HPDE6-E6E7 (cell line): Measurements from ENCODE around the gene AS3MT.
"Not testable (repeated sequence)": the region's sequence is repeated elsewhere in the genome, so short reads cannot be mapped to it uniquely, and the experiment has no call there.

Experiments used
- DNase-seq: peaks from one replicate; pipeline ENCODE4 v3.0.0; 2011; ENCODE audit warnings: missing footprints; ENCODE audit errors: extremely low spot score

Gene AS3MT

DNA sequence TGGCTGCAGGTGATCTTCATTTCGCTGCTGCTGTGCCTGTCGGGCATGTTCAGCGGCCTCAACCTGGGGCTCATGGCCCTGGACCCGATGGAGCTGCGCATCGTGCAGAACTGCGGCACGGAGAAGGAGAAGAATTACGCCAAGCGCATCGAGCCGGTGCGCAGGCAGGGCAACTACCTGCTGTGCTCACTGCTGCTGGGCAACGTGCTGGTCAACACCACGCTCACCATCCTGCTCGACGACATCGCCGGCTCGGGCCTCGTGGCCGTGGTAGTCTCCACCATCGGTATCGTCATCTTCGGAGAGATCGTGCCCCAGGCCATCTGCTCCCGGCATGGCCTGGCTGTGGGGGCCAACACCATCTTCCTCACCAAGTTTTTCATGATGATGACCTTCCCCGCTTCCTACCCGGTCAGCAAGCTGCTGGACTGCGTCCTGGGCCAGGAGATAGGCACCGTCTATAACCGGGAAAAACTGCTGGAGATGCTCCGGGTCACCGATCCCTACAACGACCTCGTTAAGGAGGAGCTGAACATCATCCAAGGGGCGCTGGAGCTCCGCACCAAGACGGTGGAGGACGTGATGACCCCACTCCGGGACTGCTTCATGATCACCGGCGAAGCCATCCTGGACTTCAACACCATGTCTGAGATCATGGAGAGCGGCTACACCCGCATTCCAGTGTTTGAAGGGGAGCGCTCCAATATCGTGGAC is 50.1 kb downstream of the AS3MT start:
- no peak for DNase-seq

- DNase-seq, result no peak
Observed at GRCh38 chr10:102919992-102920739, 50.9 kb downstream of the AS3MT start.

DNA sequence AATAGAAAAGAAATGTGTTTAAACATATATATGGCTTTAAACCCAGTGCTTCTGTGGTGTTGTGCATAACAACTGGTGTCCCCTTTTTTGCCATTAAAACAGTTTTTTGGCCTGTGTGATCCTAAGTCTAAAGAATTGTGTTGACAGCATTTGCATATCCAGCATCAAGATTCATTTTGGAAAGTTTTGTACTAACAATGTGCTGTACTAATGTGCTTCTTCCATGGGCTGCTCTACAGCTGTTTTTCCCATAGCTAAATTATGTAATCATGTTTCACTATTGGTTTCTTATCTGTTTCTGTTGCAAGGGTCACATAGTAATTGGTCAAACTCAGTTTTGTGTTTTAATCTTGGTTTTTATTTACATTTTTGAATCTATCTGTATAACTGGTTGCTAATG is 54.3 kb downstream of the AS3MT start:
- no peak for DNase-seq

- DNase-seq, result no peak
Observed at GRCh38 chr10:102926842-102927241, 57.6 kb downstream of the AS3MT start.

DNA sequence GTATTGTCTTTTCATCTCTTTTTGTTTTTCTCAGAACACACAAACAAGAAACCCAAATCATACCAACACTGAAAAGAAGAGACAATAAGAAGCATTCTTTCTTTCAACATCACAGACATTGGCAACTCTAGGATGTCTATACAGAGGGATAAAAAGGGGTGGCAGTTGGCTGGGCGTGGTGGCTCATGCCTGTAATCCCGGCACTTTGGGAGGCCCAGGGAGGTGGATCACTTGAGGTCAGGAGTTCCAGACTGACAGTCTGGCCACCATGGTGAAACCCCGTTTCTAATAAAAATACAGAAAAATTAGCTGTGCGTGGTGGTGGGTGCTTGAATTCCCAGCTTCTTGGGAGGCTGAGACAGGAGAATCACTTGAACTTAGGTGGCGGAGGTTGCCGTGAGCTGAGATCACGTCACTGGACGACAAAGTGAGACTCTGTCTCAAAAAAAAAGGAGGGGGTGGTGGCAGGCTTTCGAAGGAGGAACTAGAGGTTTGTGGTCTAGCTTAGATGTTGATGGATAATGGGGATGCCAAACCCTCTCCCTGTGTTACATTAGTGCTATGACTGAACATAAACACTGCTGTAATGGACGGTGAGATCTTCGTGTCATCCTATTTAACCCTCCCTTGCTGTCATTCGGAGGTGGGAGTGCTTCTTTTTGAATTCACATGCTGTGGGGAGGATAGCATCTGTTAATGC is 58.2 kb downstream of the AS3MT start:
- DNase-seq, result no peak

DNA sequence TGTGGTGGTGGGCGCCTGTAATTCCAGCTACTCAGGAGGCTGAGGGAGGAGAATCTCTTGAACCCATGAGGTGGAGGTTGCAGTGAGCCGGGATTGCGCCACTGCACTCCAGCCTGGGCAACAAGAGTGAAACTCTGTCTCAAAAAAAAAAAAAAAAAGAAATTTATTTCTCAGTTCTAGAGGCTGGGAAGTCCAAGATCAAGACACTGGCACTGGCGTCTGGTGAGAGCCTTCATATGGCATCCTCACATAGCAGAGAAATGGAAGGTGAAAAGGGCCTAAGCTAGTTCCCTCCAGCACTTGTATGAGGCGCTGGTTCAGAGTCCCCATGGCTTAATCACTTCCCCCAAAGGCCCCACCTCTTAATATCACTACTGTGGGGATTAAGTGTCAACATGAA is 59.2 kb downstream of the AS3MT start:
- not testable (repeated sequence) for DNase-seq

DNA sequence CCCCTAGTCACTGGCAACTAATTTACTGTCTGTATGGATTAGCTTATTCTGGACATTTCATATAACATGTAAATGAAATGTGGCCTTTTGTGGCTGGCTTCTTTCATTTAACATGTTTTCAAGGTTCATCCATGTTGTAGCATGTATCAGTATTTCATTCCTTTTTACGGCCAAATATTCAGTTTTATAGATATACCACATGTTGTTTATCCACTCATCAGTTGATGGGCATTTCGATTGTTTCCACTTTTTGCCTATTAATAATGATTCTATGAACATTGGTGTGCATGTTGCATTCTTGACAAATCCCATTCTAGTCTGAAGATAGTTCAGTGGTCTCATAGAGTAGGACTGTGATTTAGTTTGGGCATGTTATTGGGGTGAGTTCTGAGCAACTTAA is 61.5 kb downstream of the AS3MT start:
- no peak for DNase-seq

- DNase-seq, result no peak
Observed at GRCh38 chr10:102931643-102932042, 62.4 kb downstream of the AS3MT start.

DNA sequence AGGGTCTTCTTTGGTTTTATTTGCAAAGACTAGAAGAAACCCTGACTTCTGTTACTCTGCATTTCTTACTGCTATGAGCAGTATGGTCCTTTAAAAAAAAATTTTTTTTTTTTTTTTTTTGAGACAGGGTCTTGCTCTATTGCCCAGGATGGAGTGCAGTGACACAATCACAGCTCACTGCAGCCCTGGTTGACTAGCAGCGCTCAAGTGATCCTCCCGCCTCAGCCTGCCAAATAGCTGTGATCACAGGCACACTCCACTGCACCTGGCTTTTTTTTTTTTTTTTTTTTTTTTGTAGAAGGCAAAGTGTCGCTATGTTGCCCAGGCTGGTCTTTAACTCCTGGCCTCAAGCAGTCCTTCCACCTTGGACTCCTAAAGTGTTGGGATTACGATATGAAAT is 66.2 kb downstream of the AS3MT start:
- DNase-seq, result no peak

DNA sequence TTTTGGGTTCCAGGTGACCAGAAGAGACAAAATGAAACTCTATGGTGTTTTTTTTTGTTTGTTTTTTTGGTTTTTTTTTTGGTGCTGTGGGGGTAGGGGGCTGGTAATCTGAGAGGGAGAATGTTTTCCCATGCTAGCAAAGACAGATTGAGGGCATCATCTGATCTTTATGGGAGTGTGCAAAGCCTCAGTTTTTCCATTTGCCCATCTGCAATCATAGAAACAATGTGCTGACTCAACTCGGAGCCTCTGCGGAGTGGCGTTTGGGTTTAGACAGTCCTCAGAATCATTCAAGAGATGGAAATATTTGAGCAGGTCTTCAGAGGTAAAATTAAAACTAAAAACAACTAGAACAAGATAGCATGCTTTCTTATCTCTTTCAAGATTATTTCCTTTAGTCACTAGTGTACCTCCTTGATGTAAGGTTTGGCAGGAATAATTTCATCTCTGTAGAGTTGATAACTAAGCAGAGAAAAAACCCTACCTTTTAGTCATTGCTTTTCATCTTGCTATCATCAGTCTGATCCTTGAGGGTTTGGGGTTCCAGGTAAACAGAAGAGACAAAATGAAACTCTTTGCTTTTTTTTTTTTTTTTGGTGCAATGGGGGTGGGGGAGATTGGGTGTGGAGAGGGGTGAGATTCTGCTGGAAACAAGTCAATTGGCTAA is 66.8 kb downstream of the AS3MT start:
- no peak for DNase-seq

GRCh38 chr10:102941401-102941800 is 72.1 kb downstream of the AS3MT start:
- DNase-seq, result no peak

GRCh38 chr10:102945449-102945848 is 76.2 kb downstream of the AS3MT start:
- no peak for DNase-seq

GRCh38 chr10:102945962-102946361 is 76.7 kb downstream of the AS3MT start:
- no peak for DNase-seq

- DNase-seq, result no peak
Observed at GRCh38 chr10:102946992-102947391, 77.7 kb downstream of the AS3MT start.

DNA sequence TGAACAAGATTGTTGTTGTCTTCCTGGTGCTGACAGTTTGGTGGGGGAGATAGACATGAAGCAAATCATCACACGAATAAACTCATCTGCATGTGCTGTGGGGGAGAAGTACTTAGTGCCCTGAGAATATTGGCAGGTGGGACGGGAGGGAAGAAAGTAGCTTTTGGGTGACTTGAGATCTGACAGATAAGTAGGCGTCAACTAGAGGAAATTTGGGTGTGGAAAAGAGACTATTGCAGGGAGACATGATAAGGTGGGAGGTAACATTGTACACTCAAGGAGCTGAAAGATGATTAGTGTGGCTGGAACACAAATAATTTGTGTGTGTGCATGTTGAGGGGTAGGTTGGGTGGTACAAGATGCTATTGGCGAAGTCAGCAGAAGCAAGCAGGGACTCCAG is 78.9 kb downstream of the AS3MT start:
- no peak for DNase-seq

DNA sequence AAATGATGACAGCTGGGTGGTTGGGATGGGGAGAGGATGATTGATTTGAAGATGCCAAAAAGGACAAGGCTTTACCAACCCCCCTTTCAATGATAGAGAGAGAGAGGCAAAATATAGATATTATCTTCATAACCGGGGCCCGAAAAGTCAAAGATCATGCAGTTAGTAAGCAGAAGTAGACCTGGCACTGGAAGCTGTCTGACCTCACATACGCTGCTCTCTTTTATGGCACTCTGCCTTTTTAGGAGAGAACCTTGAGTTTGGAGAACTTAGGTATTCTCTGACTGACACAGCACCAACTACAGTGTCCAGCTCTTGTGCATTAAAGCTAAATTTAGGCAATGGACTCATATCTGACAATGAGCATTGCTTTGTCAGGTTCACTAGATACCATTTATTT is 79.5 kb downstream of the AS3MT start:
- DNase-seq, result no peak

DNA sequence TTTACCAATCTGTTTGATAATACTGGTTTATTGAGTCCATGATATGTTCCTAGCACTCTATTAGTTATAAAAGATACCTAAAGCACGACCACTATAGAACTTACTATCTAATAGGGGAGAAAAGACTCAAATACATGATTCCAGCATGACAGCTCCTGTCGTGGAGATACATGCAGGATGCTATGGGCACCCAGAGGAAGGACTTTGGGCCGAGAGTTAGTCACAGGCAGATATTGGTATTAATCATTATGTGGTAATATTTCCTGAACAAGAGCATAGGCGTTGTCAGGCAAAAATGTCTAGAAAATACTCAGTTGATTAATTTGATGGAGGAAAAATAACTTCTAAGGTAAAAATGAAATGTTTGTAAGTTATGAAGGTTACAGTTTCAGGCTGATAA is 80.6 kb downstream of the AS3MT start:
- DNase-seq, result no peak

DNA sequence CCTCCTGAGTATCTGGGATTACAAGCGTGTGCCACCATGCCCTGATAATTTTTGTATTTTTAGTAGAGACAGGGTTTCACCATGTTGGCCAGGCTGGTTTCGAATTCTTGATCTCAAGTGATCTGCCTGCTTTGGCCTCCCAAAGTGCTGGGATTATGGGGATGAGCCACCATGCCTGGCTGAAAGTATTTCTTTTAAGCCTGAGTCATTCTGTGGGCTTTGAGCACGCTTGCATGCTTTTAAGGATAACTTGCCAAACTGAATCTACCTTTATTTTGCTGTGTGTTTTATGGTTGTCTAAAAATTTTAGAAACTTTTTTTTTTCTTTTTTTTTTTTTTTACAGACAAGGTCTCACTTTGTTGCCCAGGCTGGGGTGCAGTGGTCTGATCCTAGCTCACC is 82.0 kb downstream of the AS3MT start:
- no peak for DNase-seq
